Body of pancreas (tissue), 4 donors: ENCODE measurements around the gene KATNAL2. TPM values are rescaled to one million over a fixed set of nuclear protein-coding genes. Genes with fewer than 3 reads are reported as not detected.

Experiments used
- ATAC-seq: fragments of 150-250 bp; one replicate; pipeline ENCODE4 v1.9.1; 2016
- DNase-seq, 4 donors: peaks; one replicate each; pipeline ENCODE4 v3.0.0-alpha.2; 2019
- H3K27ac ChIP-seq, 4 donors: fragments of 200-600 bp; sonication (generic); 1 replicate in 3 of 4; 2 replicates in 1 of 4; pipeline versions ENCODE4 v1.5.1 to v1.6.1; 2016 to 2019; ENCODE audit warnings: mild to moderate bottlenecking in 1 of 4, mixed read lengths in 1 of 4, moderate library complexity in 1 of 4
- H3K27me3 ChIP-seq, 2 donors: fragments of 200-600 bp; sonication (generic); one replicate each; pipeline ENCODE4 v1.6.0; 2016; ENCODE audit warnings: mild to moderate bottlenecking in 1 of 2
- H3K36me3 ChIP-seq, 2 donors: fragments of 200-600 bp; sonication (generic); replicated peaks in 1 of 2; 2 replicates each; pipeline ENCODE4 v1.5.1; 2016; ENCODE audit warnings: low read depth in 2 of 2; ENCODE audit not compliant: insufficient read depth in 1 of 2
- H3K4me1 ChIP-seq: fragments of 200-600 bp; sonication (generic); one replicate; pipeline ENCODE4 v1.6.0; 2016
- H3K4me3 ChIP-seq, 2 donors: fragments of 200-600 bp; sonication (generic); 1 replicate in 1 of 2; 2 replicates in 1 of 2; pipeline ENCODE4 v1.5.1; 2016 to 2019
- H3K9me3 ChIP-seq, 3 donors: fragments of 200-600 bp; sonication (generic); 1 replicate in 2 of 3; 2 replicates in 1 of 3; pipeline ENCODE4 v1.5.1; 2016
- POLR2A ChIP-seq, 3 donors: fragments of 450-650 bp; IDR thresholded peaks; one replicate each; pipeline ENCODE4 v1.6.1; 2016; ENCODE audit warnings: antibody characterized with exemption in 3 of 3, mild to moderate bottlenecking in 2 of 3
- WGBS, 2 donors: methylation state at CpG; one replicate each; pipeline ENCODE4 v1.1.5; 2017; 5-methylcytosine and 5-hydroxymethylcytosine counted together
- intact Hi-C: fragments of 100-400 bp; cut with DNase I; formaldehyde crosslinking; loops from one replicate; pipeline ENCODE4 v1.15.1; 2023
- small RNA-seq: library from RNA; depleted of rRNA; stranded (forward); fragments of <200 nt; gene quantifications from one replicate; pipeline ENCODE3, GENCODE V24; 2016
- total RNA-seq, 2 donors: library from RNA; depleted of rRNA; stranded (reverse); fragments of >200 nt; gene quantifications; one replicate each; pipeline ENCODE4 v1.1.0, GENCODE V29; 2016
- TF ChIP-seq, protein P1 (sequence below), 7 experiments: fragments of 450-650 bp in 4 of 7; fragments of 200-600 bp in 3 of 7; sonication (generic) in 3 of 7; IDR thresholded peaks; one replicate each; pipeline ENCODE4 v1.5.1; 2016 to 2019; ENCODE audit warnings: antibody characterized with exemption in 7 of 7

The KATNAL2 gene
- total RNA-seq, 2 donors from 2014 or later, result 1.8 to 12.2 TPM

DNA sequence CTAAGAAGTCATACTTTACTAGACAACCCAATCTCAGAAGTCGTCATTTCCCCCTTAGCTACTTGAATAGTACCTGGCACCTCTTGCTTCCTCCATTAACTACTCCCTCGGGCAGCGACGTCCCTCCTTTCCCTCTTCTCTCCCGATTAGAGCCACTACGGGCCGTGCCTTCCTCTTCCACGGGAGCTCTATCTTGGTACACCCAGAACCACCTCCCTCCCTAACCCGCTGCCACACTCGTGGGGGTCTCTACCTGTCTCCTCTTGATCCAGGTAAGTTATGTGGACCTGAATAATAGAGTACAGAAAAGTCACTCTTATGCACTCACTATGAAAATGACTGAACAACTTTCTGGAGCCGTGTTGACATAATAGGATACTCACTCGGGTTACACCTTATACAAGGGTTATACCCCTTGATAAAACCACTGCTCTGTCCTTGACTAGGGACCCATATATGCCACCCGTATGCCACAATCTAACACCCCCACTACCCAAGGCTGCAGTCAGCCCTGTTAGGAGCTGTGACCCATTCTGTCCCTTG, 233.5 kb downstream of the KATNAL2 start:
- H3K27ac ChIP-seq, result peak overlapping the region; percentile 70 to 89 (median 86)
- peak overlapping the region; percentile 23 to 81 for H3K4me3 ChIP-seq
- peaks cover 28% of the 10 kb centered on the region for H3K4me1 ChIP-seq
- intact Hi-C loops, result no loop called here
- H3K27me3 ChIP-seq, result no peaks in the 10 kb centered on the region
- ATAC-seq (peak; percentile 34), DNase-seq (peak in 3 of 4 donors; percentile 18 to 23 (median 19))
- TF ChIP-seq, protein P1, sequence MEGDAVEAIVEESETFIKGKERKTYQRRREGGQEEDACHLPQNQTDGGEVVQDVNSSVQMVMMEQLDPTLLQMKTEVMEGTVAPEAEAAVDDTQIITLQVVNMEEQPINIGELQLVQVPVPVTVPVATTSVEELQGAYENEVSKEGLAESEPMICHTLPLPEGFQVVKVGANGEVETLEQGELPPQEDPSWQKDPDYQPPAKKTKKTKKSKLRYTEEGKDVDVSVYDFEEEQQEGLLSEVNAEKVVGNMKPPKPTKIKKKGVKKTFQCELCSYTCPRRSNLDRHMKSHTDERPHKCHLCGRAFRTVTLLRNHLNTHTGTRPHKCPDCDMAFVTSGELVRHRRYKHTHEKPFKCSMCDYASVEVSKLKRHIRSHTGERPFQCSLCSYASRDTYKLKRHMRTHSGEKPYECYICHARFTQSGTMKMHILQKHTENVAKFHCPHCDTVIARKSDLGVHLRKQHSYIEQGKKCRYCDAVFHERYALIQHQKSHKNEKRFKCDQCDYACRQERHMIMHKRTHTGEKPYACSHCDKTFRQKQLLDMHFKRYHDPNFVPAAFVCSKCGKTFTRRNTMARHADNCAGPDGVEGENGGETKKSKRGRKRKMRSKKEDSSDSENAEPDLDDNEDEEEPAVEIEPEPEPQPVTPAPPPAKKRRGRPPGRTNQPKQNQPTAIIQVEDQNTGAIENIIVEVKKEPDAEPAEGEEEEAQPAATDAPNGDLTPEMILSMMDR (IDR thresholded peaks at IDR 0.05), result no peak
- TF ChIP-seq POLR2A (IDR thresholded peaks at IDR 0.05), result no peak
- no peaks in the 10 kb centered on the region for H3K9me3 ChIP-seq
- 2 to 3% methylated on average over 13 of the region's 13 CpGs for WGBS, 2 donors
- H3K36me3 ChIP-seq, result peaks cover 0 to 1% of the 10 kb centered on the region in 2 donors

GRCh38 chr18:47151439-47151838, 234.0 kb downstream of the KATNAL2 start:
- intact Hi-C loops, result no loop called here

More at GRCh38 chr18:47151439-47151838, 234.0 kb downstream of the KATNAL2 start:
- no peaks in the 10 kb centered on the region for H3K9me3 ChIP-seq
- DNase-seq (no peak), ATAC-seq (no peak)
- H3K4me3 ChIP-seq, result no peak overlapping the region
- H3K27me3 ChIP-seq, result no peaks in the 10 kb centered on the region
- TF ChIP-seq POLR2A (IDR thresholded peaks at IDR 0.05), result no peak
- TF ChIP-seq, protein P1 (IDR thresholded peaks at IDR 0.05), result no peak
- peaks cover 0 to 1% of the 10 kb centered on the region in 2 donors for H3K36me3 ChIP-seq
- H3K27ac ChIP-seq, result peak overlapping the region in 3 of 4 donors; percentile 70 to 89 (median 87)
- H3K4me1 ChIP-seq, result peaks cover 28% of the 10 kb centered on the region

Small RNAs within 50 kb of the gene (small RNA-seq; reads per million reads assigned to genes)
- gene AC012254.4, result not detected

Other genes starting within 250 kb of the KATNAL2 start
- gene ST8SIA5, start 160.5 kb upstream of the KATNAL2 start, total RNA-seq, result 1 to 10 TPM in 1 of 2 donors, under 1 TPM in 1; under 0.01 to 1.6 TPM
- 10 to 100 TPM; 12.5 to 15.6 TPM for gene PIAS2, start 95 bp upstream of the KATNAL2 start, total RNA-seq
- gene ELOA2, start 118.0 kb downstream of the KATNAL2 start, total RNA-seq, result not detected
- 10 to 100 TPM; 22.8 to 24.1 TPM for gene HDHD2, start 232.9 kb downstream of the KATNAL2 start, total RNA-seq